OCI-LY7 (cell line): ENCODE data around the gene CLIP3. TPM values are rescaled to one million over a fixed set of nuclear protein-coding genes. Genes with fewer than 3 reads are reported as not detected.
"Not testable (repeated sequence)": the region's sequence is repeated elsewhere in the genome, so short reads cannot be mapped to it uniquely, and the experiment has no call there.

Experiments used
- BruUV-seq: library from RNA; stranded (reverse); fragments of 400-500 nt; replicated peaks from 2 replicates; lab custom pipeline; 2021; lab: Mats Ljungman, UMichigan
- CTCF ChIA-PET: fragments of 300-600 bp; sonication (Branson Sonifier 250); formaldehyde crosslinking; loops from one replicate; lab custom pipeline; 2022; ENCODE audit warnings: antibody characterized with exemption; ENCODE audit not compliant: unreplicated experiment; lab: Charles Lee
- POLR2A ChIA-PET: fragments of 300-600 bp; sonication (Branson Sonifier 250); formaldehyde crosslinking; loops from one replicate; lab custom pipeline; 2022; ENCODE audit warnings: antibody characterized with exemption; lab: Charles Lee
- DNase-seq: peaks from one replicate; pipeline ENCODE4 v3.0.0-alpha.2; 2015; ENCODE audit warnings: low spot score
- H2AFZ ChIP-seq: fragments of 200-600 bp; sonication (generic), shearing (Covaris generic); 2 replicates; pipeline ENCODE4 v1.6.1; 2014; ENCODE audit warnings: mild to moderate bottlenecking, antibody characterized with exemption, low read length, moderate library complexity
- H3K27ac ChIP-seq: fragments of 200-600 bp; sonication (generic); 2 replicates; pipeline ENCODE4 v1.5.1; 2014; ENCODE audit warnings: mixed run types, low read depth, mild to moderate bottlenecking, moderate library complexity, low read length, inconsistent platforms; ENCODE audit not compliant: poor library complexity, severe bottlenecking
- H3K36me3 ChIP-seq: fragments of 200-600 bp; sonication (generic); 2 replicates; pipeline ENCODE4 v1.6.1; 2014; ENCODE audit warnings: mild to moderate bottlenecking, antibody characterized with exemption, low read length, moderate library complexity, mixed read lengths; ENCODE audit not compliant: insufficient read depth
- H3K4me1 ChIP-seq: fragments of 200-600 bp; sonication (generic); 2 replicates; pipeline ENCODE4 v1.5.1; 2014; ENCODE audit warnings: mild to moderate bottlenecking, low read length; ENCODE audit not compliant: insufficient read depth, poor library complexity, severe bottlenecking
- H3K4me2 ChIP-seq: fragments of 200-600 bp; sonication (generic); 2 replicates; pipeline ENCODE4 v1.6.1; 2014; ENCODE audit warnings: mild to moderate bottlenecking, low read length
- H3K4me3 ChIP-seq: fragments of 200-600 bp; sonication (generic); 2 replicates; pipeline ENCODE4 v1.5.1; 2014; ENCODE audit warnings: mild to moderate bottlenecking, low read depth, low read length; ENCODE audit not compliant: poor library complexity, severe bottlenecking
- H3K79me2 ChIP-seq: fragments of 200-600 bp; sonication (generic); 2 replicates; pipeline ENCODE4 v1.6.1; 2016; ENCODE audit warnings: low read depth, mild to moderate bottlenecking, low read length, moderate library complexity, mixed read lengths; ENCODE audit not compliant: insufficient read depth
- H3K9me2 ChIP-seq: fragments of 200-600 bp; sonication (generic); 2 replicates; pipeline ENCODE4 v1.6.1; 2016; ENCODE audit warnings: mild to moderate bottlenecking, low read length, mixed read lengths; ENCODE audit not compliant: insufficient read depth
- H3K9me3 ChIP-seq: fragments of 200-600 bp; sonication (generic); 2 replicates; pipeline ENCODE4 v1.6.1; 2014; ENCODE audit warnings: mild to moderate bottlenecking, mixed run types, low read length, mixed read lengths
- H4K20me1 ChIP-seq: fragments of 200-600 bp; sonication (generic); 2 replicates; pipeline ENCODE4 v1.6.1; 2014; ENCODE audit warnings: mild to moderate bottlenecking, antibody characterized with exemption, low read length, moderate library complexity, mixed read lengths; ENCODE audit not compliant: insufficient read depth
- EZH2phosphoT487 ChIP-seq: fragments of 200-600 bp; sonication (generic); IDR thresholded peaks from 2 replicates; pipeline ENCODE4 v1.6.1; 2018; ENCODE audit warnings: low read depth, borderline replicate concordance, mild to moderate bottlenecking, mixed run types, antibody characterized with exemption, low read length, moderate library complexity, mixed read lengths
- intact Hi-C: fragments of 100-400 bp; cut with micrococcal nuclease; formaldehyde crosslinking; loops from one replicate; pipeline ENCODE4 v1.10.0; 2022; ENCODE audit not compliant: unreplicated experiment
- total RNA-seq, 2 experiments: library from RNA; depleted of rRNA in 1 of 2; stranded (reverse); fragments of >200 nt in 1 of 2; shearing (Covaris generic) in 1 of 2; gene quantifications; 2 replicates each; pipeline ENCODE4 v1.2.3, GENCODE V29; 2014 to 2022
- TF ChIP-seq, protein P1 (sequence below): fragments of 200-600 bp; sonication (generic); conservative IDR thresholded peaks from 2 replicates; pipeline ENCODE4 v1.5.1; 2014; ENCODE audit warnings: mild to moderate bottlenecking, antibody characterized with exemption, low read length, moderate library complexity, mixed read lengths

Gene CLIP3
- total RNA-seq, 2 experiments from 2014 or later = 0.66 to 2.4 TPM

DNA sequence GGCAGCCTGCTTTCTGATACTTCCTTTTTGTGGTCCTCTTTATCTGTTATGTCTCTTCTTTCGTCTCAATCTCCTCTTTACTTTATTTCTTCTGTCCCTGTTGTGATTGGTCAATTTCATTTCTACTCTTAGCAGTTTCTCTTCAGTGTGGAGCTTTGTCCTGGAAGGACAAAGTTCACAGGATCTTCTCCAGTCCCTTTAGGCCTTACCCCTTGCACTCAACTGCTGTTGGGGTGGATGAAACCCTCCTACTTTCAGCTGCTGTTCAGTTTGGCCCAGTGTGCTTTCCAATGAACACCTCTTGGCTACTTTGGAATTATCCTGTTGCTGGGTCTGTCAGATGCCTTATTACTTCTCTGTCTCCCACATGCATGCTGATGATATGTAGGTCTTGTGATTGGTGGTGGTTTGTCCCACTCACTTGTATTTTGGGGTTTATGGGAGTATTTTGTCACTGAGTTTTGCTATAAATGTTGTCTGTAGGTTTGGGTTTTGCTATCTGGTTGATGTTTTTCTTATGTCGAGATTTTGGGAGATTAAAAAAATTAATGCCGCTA, 46.8 kb upstream of the CLIP3 start:
- POLR2A ChIA-PET = no interaction called here
- CTCF ChIA-PET = no interaction called here

DNA sequence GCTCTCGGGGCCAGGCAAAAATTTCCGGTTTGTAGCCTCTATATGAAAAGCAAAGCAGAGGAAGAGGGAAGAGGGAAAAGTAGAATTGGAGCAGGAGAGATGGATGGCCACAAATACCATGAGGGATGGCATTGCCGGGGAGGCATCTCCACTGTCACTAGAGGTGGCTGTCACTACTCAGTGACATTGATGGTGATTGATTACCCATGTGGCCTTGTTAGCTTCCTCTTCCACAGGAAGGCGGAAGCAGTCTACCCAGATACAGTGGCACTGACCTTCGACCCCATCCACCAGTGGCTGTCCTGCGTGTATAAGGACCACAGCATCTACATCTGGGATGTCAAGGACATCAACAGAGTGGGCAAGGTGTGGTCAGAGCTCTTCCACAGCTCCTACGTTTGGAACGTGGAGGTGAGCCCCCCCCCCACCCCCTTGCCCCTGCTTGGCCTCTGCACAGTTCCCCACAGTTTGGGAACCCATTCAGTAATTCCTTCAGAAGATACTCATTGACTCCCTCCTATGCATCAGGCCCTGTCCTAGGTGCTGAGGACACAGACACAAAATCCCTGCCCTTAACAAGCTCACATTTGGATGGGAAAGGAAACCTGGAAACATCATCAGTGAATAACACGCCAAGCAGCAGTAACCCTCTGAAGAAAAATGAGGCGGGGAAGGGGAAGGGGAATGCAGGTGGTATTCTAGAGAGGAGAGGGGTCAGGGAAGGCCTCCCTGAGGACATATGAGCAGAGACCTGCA, 40.6 kb upstream of the CLIP3 start:
- no TSS peak for BruUV-seq
- intact Hi-C loops = no loop called here
- Histone ChIP-seq H2AFZ (no peak overlapping the region), H3K4me3 (no peak overlapping the region), H3K4me1 (no peaks in the 10 kb centered on the region), H3K79me2 (no peaks in the 10 kb centered on the region), H4K20me1 (no peaks in the 10 kb centered on the region), H3K4me2 (no peak overlapping the region), H3K27ac (no peak overlapping the region), H3K36me3 (peaks cover 92% of the 10 kb centered on the region), H3K9me2 (no peaks in the 10 kb centered on the region), H3K9me3 (no peaks in the 10 kb centered on the region)
- ChIA-PET CTCF (no interaction called here), POLR2A (no interaction called here)
- DNase-seq = no peak
- no peak for TF ChIP-seq EZH2phosphoT487
- TF ChIP-seq, protein P1, sequence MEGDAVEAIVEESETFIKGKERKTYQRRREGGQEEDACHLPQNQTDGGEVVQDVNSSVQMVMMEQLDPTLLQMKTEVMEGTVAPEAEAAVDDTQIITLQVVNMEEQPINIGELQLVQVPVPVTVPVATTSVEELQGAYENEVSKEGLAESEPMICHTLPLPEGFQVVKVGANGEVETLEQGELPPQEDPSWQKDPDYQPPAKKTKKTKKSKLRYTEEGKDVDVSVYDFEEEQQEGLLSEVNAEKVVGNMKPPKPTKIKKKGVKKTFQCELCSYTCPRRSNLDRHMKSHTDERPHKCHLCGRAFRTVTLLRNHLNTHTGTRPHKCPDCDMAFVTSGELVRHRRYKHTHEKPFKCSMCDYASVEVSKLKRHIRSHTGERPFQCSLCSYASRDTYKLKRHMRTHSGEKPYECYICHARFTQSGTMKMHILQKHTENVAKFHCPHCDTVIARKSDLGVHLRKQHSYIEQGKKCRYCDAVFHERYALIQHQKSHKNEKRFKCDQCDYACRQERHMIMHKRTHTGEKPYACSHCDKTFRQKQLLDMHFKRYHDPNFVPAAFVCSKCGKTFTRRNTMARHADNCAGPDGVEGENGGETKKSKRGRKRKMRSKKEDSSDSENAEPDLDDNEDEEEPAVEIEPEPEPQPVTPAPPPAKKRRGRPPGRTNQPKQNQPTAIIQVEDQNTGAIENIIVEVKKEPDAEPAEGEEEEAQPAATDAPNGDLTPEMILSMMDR = no peak

More for the DNA sequence above, 46.8 kb upstream of the CLIP3 start:
- intact Hi-C loops = no loop called here
- DNase-seq = no peak
- Histone ChIP-seq H3K4me3 (no peak overlapping the region), H3K9me3 (no peaks in the 10 kb centered on the region), H3K9me2 (no peaks in the 10 kb centered on the region), H3K36me3 (peaks cover 93% of the 10 kb centered on the region), H2AFZ (no peak overlapping the region), H3K27ac (no peak overlapping the region), H3K79me2 (0 out of 2 replicates have a peak, but pooled peaks cover 5% of the 10 kb centered on the region), H4K20me1 (no peaks in the 10 kb centered on the region), H3K4me2 (no peak overlapping the region), H3K4me1 (no peaks in the 10 kb centered on the region)
- no TSS peak for BruUV-seq
- TF ChIP-seq EZH2phosphoT487 = no peak
- TF ChIP-seq, protein P1 = no peak

DNA sequence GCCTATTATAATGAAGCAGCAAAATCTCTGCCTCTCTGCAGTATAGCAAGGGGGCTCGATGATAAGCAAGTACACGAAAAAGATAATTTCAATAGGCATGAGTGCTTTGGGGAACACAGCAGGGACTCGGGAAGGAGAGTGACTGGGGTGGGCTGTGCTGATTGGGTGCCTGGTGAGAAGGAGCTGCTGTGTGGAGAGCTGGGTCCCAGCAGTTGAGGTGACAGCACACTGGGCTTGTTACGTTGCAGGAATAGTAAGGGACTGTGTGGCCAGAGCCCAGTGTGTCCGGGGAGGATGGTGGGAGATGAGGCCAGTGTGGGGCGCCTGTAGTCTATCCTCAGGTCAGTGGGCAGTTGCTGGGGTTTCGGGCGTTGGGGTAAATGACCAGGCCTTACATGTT, 39.4 kb upstream of the CLIP3 start:
- Histone ChIP-seq H3K79me2 (no peaks in the 10 kb centered on the region), H3K4me2 (no peak overlapping the region), H3K9me2 (no peaks in the 10 kb centered on the region), H3K9me3 (no peaks in the 10 kb centered on the region), H2AFZ (no peak overlapping the region), H3K4me3 (no peak overlapping the region), H3K4me1 (no peaks in the 10 kb centered on the region), H4K20me1 (no peaks in the 10 kb centered on the region), H3K36me3 (peaks cover 92% of the 10 kb centered on the region), H3K27ac (no peak overlapping the region)
- ChIA-PET CTCF (no interaction called here), POLR2A (interaction anchor here (0.6 kb wide), 1 partner anchor 16 kb away, joined by 4 read pairs; no protein-coding TSS in a partner anchor)
- DNase-seq = no peak
- no peak for TF ChIP-seq EZH2phosphoT487
- TF ChIP-seq, protein P1 = no peak
- BruUV-seq = no TSS peak
- intact Hi-C loops = no loop called here

DNA sequence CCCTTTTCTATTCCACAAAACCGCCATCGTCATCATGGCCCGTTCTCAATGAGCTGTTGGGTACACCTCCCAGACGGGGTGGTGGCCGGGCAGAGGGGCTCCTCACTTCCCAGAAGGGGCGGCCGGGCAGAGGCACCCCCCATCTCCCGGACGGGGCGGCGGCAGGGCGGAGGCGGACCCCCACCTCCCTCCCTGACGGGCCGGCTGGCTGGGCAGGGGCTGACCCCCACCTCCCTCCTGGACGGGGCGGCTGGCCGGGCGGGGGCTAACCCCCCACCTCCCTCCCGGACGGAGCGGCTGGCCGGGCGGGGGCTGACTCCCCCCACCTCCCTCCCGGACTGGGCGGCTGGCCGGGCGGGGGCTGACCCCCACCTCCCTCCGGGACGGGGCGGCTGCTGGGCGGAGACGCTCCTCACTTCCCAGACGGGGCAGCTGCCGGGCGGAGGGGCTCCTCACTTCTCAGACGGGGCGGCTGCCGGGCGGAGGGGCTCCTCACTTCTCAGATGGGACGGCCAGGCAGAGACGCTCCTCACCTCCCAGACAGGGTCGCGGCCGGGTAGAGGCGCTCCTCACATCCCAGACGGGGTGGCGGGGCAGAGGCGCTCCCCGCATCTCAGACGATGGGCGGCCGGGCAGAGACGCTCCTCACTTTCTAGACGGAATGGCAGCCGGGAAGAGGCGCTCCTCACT, 36.3 kb upstream of the CLIP3 start:
- CTCF ChIA-PET, H3K4me3 ChIP-seq, H3K9me2 ChIP-seq, H2AFZ ChIP-seq, POLR2A ChIA-PET, H3K79me2 ChIP-seq, intact Hi-C loops, BruUV-seq, H4K20me1 ChIP-seq, H3K4me1 ChIP-seq, H3K27ac ChIP-seq, H3K4me2 ChIP-seq, DNase-seq, H3K9me3 ChIP-seq: not testable (repeated sequence)
- H3K36me3 ChIP-seq = peaks cover 90% of the 10 kb centered on the region
